OCI-LY1 (cell line): Measurements from ENCODE around the gene TBRG4.

Experiments used
- H2AFZ ChIP-seq: fragments of 200-600 bp; sonication (generic), shearing (Covaris generic); 2 replicates; pipeline ENCODE4 v1.6.0; 2014; ENCODE audit warnings: antibody characterized with exemption, mild to moderate bottlenecking, low read length
- H3F3A ChIP-seq: fragments of 200-600 bp; sonication (generic), shearing (Covaris generic); 2 replicates; pipeline ENCODE4 v1.6.0; 2014; ENCODE audit warnings: mild to moderate bottlenecking, antibody characterized with exemption, low read length, moderate library complexity; ENCODE audit not compliant: insufficient read depth
- H3K27ac ChIP-seq: fragments of 200-600 bp; sonication (generic); 2 replicates; pipeline ENCODE4 v1.5.1; 2014; ENCODE audit warnings: low read length, mixed run types, mild to moderate bottlenecking, low read depth; ENCODE audit not compliant: poor library complexity, severe bottlenecking
- H3K27me3 ChIP-seq: fragments of 200-600 bp; sonication (generic); 2 replicates; pipeline ENCODE4 v1.6.0; 2014; ENCODE audit warnings: antibody characterized with exemption, mild to moderate bottlenecking, low read length, moderate library complexity; ENCODE audit not compliant: insufficient read depth
- H3K36me3 ChIP-seq: fragments of 200-600 bp; sonication (generic); 2 replicates; pipeline ENCODE4 v1.6.1; 2014; ENCODE audit warnings: mild to moderate bottlenecking, antibody characterized with exemption, low read length, moderate library complexity, mixed read lengths; ENCODE audit not compliant: insufficient read depth
- H3K4me1 ChIP-seq: fragments of 200-600 bp; sonication (generic); 2 replicates; pipeline ENCODE4 v1.5.1; 2014; ENCODE audit warnings: mild to moderate bottlenecking, low read length, moderate library complexity; ENCODE audit not compliant: insufficient read depth, severe bottlenecking
- H3K4me2 ChIP-seq: fragments of 200-600 bp; sonication (generic), shearing (Covaris generic); 2 replicates; pipeline ENCODE4 v1.6.1; 2014; ENCODE audit warnings: low read length
- H3K4me3 ChIP-seq: fragments of 200-600 bp; sonication (generic); 2 replicates; pipeline ENCODE4 v1.5.1; 2014; ENCODE audit warnings: low read length, low read depth, mild to moderate bottlenecking, mixed read lengths; ENCODE audit not compliant: poor library complexity, severe bottlenecking
- H3K79me2 ChIP-seq: fragments of 200-600 bp; shearing (Covaris generic); 2 replicates; pipeline ENCODE4 v1.6.1; 2016; ENCODE audit warnings: mixed run types, low read length, mixed read lengths; ENCODE audit not compliant: insufficient read depth
- H3K9ac ChIP-seq: fragments of 200-600 bp; sonication (generic), shearing (Covaris generic); 2 replicates; pipeline ENCODE4 v1.6.1; 2014; ENCODE audit warnings: mild to moderate bottlenecking, low read length, mixed read lengths
- H3K9me2 ChIP-seq: fragments of 200-600 bp; sonication (generic), shearing (Covaris generic); 2 replicates; pipeline ENCODE4 v1.6.1; 2014; ENCODE audit warnings: low read depth, mild to moderate bottlenecking, low read length, mixed read lengths
- H3K9me3 ChIP-seq: fragments of 200-600 bp; shearing (Covaris generic); 2 replicates; pipeline ENCODE4 v1.6.1; 2014; ENCODE audit warnings: low read length, mixed read lengths
- H4K20me1 ChIP-seq: fragments of 200-600 bp; sonication (generic), shearing (Covaris generic); 2 replicates; pipeline ENCODE4 v1.6.0; 2016; ENCODE audit warnings: mild to moderate bottlenecking, low read length; ENCODE audit not compliant: insufficient read depth
- EZH2 ChIP-seq: fragments of 200-600 bp; sonication (generic), shearing (Covaris generic); IDR thresholded peaks from 2 replicates; pipeline ENCODE4 v1.8.0; 2017; ENCODE audit warnings: borderline replicate concordance, mixed run types, mild to moderate bottlenecking, antibody characterized with exemption, low read length, moderate library complexity, mixed read lengths
- TF ChIP-seq, protein P1 (sequence below): fragments of 200-600 bp; sonication (generic), shearing (Covaris generic); IDR thresholded peaks from 2 replicates; pipeline ENCODE4 v1.5.1; 2017; ENCODE audit warnings: mild to moderate bottlenecking, antibody characterized with exemption, low read length, moderate library complexity, mixed read lengths

The TBRG4 gene

DNA sequence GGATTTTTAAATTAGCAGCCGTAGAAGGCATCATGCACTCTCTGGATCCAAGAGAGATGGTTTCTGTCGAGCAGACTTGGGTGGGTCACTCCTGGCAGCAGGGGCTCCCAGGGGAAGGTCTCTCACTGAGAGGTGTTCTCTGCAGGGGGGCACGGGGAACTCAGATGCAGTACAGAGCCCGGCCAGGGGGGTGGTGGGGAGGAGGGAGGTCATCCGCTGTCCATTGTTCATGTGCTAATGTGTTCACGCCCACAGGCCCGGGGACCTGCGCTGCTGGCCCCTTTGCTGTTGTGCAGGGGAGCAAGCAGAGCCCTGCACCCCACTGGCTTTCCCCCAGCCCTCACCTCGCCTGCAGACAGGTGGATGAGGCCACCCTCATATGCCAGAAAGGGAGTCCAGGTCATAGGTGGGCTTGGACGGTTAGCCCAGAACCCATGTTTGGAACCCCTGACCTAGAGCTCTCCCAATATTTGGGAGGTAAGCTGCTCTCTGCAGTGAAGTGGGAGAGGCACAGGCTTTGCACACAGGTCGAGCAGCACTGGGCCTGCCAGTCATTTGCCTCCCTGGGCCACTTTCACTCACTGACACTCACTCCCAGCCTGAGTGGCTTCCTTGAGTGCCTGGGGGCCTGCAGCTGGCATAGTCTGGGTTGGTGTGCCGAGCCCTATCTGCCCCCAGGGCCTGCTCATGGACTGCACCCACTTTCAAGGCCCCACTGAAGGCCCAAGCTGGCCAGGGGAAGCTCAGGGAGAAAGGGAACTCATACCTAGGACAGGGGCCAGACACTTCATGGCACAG is 12.6 kb upstream of the TBRG4 start:
- Histone ChIP-seq H2AFZ (no peak overlapping the region), H3K79me2 (no peaks in the 10 kb centered on the region), H3F3A (no peaks in the 10 kb centered on the region), H3K4me1 (no peaks in the 10 kb centered on the region), H3K9me3 (no peaks in the 10 kb centered on the region), H3K36me3 (no peaks in the 10 kb centered on the region), H3K27me3 (peaks cover 4% of the 10 kb centered on the region; the same call in 1 of the 2 replicates), H3K4me2 (no peak overlapping the region), H3K4me3 (no peak overlapping the region), H3K9ac (no peak overlapping the region), H4K20me1 (no peaks in the 10 kb centered on the region), H3K9me2 (no peaks in the 10 kb centered on the region), H3K27ac (no peak overlapping the region)
- TF ChIP-seq, protein P1, sequence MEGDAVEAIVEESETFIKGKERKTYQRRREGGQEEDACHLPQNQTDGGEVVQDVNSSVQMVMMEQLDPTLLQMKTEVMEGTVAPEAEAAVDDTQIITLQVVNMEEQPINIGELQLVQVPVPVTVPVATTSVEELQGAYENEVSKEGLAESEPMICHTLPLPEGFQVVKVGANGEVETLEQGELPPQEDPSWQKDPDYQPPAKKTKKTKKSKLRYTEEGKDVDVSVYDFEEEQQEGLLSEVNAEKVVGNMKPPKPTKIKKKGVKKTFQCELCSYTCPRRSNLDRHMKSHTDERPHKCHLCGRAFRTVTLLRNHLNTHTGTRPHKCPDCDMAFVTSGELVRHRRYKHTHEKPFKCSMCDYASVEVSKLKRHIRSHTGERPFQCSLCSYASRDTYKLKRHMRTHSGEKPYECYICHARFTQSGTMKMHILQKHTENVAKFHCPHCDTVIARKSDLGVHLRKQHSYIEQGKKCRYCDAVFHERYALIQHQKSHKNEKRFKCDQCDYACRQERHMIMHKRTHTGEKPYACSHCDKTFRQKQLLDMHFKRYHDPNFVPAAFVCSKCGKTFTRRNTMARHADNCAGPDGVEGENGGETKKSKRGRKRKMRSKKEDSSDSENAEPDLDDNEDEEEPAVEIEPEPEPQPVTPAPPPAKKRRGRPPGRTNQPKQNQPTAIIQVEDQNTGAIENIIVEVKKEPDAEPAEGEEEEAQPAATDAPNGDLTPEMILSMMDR, result no peak
- no peak for TF ChIP-seq EZH2

DNA sequence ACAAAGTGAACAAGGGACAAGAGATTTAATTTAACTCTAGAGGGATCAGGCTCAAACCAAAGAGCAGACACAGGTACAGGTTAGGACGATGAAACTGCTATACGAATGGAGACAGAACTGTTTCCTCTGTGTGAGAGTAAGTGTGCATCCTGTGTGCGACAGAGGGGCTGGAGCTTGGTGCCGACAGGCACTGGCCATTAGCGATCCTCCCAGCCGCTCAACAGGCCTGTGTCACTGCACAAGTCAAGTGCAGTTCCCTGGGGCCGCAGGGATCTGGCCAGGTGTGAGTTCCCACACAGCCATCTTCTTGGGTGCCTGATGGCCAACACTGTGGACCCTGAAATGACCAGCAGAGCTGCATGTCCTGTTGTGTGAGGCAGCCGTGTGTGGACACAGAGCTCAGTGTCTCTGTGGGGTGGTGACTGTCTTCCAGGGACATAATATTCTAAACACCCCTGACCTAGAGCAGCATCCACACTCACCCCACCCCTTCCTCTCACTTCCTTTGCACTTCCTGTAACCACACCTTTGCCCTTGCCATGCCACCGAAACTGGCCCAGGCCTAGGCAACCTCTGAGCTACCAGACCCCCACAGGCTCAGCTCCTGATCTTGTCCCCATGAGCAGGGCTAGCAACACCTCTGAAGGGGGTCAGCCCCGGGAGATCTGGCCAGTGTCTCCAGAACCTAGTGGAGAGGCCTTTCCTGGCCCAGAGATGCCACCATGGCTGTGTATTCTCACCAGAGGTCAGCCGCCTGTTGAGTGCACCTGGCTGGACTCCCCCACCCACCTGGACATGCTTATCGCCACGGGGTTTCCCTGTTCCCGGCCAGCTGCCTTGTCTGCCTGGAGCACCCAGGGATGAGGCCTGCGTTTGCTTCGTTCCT is 11.7 kb upstream of the TBRG4 start:
- Histone ChIP-seq H3K36me3 (no peaks in the 10 kb centered on the region), H3K4me3 (no peak overlapping the region), H3K9me3 (no peaks in the 10 kb centered on the region), H3F3A (no peaks in the 10 kb centered on the region), H3K79me2 (no peaks in the 10 kb centered on the region), H3K9ac (no peak overlapping the region), H3K27ac (no peak overlapping the region), H4K20me1 (no peaks in the 10 kb centered on the region), H3K9me2 (no peaks in the 10 kb centered on the region), H3K4me1 (no peaks in the 10 kb centered on the region), H3K4me2 (no peak overlapping the region), H2AFZ (no peak overlapping the region), H3K27me3 (peaks cover 4% of the 10 kb centered on the region; the same call in 1 of the 2 replicates)
- no peak for TF ChIP-seq EZH2

GRCh38 chr7:45119550-45119949 is 8.1 kb upstream of the TBRG4 start:
- Histone ChIP-seq H3F3A (no peaks in the 10 kb centered on the region), H3K4me3 (no peak overlapping the region), H3K4me2 (no peak overlapping the region), H2AFZ (no peak overlapping the region), H3K27ac (no peak overlapping the region), H3K9me2 (no peaks in the 10 kb centered on the region), H3K27me3 (peaks cover 19% of the 10 kb centered on the region), H3K79me2 (no peaks in the 10 kb centered on the region), H3K9ac (no peak overlapping the region), H4K20me1 (no peaks in the 10 kb centered on the region), H3K36me3 (no peaks in the 10 kb centered on the region), H3K4me1 (no peaks in the 10 kb centered on the region), H3K9me3 (no peaks in the 10 kb centered on the region)
- no peak for TF ChIP-seq EZH2
- TF ChIP-seq, protein P1, result no peak
